GM21723 (cell line): ENCODE data around the gene SORBS1.

ENCODE experiments used
- ATAC-seq: cut with Tn5 transposase; IDR thresholded peaks from one replicate; pipeline ENCODE4 v1.9.1; 2021; ENCODE audit warnings: mild to moderate bottlenecking, moderate library complexity; ENCODE audit not compliant: unreplicated experiment

Gene SORBS1

GRCh38 chr10:95330966-95331453, 230.2 kb downstream of the SORBS1 start:
- ATAC-seq, result no peak

- no peak for ATAC-seq
Measured at GRCh38 chr10:95329296-95329695, 231.9 kb downstream of the SORBS1 start.

GRCh38 chr10:95328013-95328412, 233.2 kb downstream of the SORBS1 start:
- no peak for ATAC-seq

GRCh38 chr10:95327367-95327766, 233.8 kb downstream of the SORBS1 start:
- no peak for ATAC-seq

GRCh38 chr10:95326396-95326795, 234.8 kb downstream of the SORBS1 start:
- ATAC-seq, result no peak

GRCh38 chr10:95325863-95326262, 235.3 kb downstream of the SORBS1 start:
- ATAC-seq, result no peak

- no peak for ATAC-seq
Measured at GRCh38 chr10:95324436-95325268, 236.5 kb downstream of the SORBS1 start.

GRCh38 chr10:95321554-95322301, 239.4 kb downstream of the SORBS1 start:
- ATAC-seq, result no peak

- ATAC-seq, result no peak
Measured at GRCh38 chr10:95319239-95319638, 241.9 kb downstream of the SORBS1 start.

GRCh38 chr10:95315509-95315908, 245.7 kb downstream of the SORBS1 start:
- no peak for ATAC-seq

- ATAC-seq, result no peak
Measured at GRCh38 chr10:95314192-95314918, 246.8 kb downstream of the SORBS1 start.

GRCh38 chr10:95312986-95313495, 248.1 kb downstream of the SORBS1 start:
- no peak for ATAC-seq

- ATAC-seq, result no peak
Measured at GRCh38 chr10:95312257-95312656, 248.9 kb downstream of the SORBS1 start.

- ATAC-seq, result no peak
Measured at GRCh38 chr10:95309958-95310357, 251.2 kb downstream of the SORBS1 start.

GRCh38 chr10:95308389-95309302, 252.5 kb downstream of the SORBS1 start:
- ATAC-seq, result no peak

GRCh38 chr10:95306851-95307250, 254.3 kb downstream of the SORBS1 start:
- no peak for ATAC-seq

- ATAC-seq, result no peak
Measured at GRCh38 chr10:95306318-95306650, 254.9 kb downstream of the SORBS1 start.

- ATAC-seq, result no peak
Measured at GRCh38 chr10:95305606-95306317, 255.4 kb downstream of the SORBS1 start.

- ATAC-seq, result no peak
Measured at GRCh38 chr10:95304976-95305375, 256.2 kb downstream of the SORBS1 start.

GRCh38 chr10:95304463-95304862, 256.7 kb downstream of the SORBS1 start:
- ATAC-seq, result no peak
